Measurements from ENCODE around the gene MIA. TPM values are rescaled to one million over a fixed set of nuclear protein-coding genes. Genes with fewer than 3 reads are reported as not detected.

The MIA gene
- polyA plus RNA-seq, 1 donor from 2014 or later = 1.8 TPM

DNA sequence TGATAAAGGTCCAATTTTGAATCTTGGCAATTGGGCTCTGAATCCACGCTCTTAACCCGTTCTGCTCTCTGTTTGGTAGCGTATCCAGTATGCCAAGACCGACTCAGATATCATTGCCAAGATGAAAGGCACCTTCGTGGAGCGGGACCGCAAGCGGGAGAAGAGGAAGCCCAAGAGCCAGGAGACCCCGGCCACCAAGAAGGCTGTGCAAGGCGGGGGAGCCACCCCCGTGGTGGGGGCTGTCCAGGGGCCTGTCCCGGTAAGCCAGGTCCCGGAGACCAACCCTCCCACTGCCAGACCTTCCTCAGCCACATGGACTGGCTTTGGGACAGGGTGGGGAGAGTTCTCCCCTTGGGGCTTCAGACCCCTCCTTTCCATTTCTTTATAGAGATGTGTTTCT lies 16.0 kb upstream of the MIA start:
- TF ChIP-seq, protein P1, sequence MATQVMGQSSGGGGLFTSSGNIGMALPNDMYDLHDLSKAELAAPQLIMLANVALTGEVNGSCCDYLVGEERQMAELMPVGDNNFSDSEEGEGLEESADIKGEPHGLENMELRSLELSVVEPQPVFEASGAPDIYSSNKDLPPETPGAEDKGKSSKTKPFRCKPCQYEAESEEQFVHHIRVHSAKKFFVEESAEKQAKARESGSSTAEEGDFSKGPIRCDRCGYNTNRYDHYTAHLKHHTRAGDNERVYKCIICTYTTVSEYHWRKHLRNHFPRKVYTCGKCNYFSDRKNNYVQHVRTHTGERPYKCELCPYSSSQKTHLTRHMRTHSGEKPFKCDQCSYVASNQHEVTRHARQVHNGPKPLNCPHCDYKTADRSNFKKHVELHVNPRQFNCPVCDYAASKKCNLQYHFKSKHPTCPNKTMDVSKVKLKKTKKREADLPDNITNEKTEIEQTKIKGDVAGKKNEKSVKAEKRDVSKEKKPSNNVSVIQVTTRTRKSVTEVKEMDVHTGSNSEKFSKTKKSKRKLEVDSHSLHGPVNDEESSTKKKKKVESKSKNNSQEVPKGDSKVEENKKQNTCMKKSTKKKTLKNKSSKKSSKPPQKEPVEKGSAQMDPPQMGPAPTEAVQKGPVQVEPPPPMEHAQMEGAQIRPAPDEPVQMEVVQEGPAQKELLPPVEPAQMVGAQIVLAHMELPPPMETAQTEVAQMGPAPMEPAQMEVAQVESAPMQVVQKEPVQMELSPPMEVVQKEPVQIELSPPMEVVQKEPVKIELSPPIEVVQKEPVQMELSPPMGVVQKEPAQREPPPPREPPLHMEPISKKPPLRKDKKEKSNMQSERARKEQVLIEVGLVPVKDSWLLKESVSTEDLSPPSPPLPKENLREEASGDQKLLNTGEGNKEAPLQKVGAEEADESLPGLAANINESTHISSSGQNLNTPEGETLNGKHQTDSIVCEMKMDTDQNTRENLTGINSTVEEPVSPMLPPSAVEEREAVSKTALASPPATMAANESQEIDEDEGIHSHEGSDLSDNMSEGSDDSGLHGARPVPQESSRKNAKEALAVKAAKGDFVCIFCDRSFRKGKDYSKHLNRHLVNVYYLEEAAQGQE (IDR thresholded peaks at IDR 0.05; ENCODE audit: borderline replicate concordance) = no peak
- no peak for TF ChIP-seq EP300 (conservative IDR thresholded peaks at IDR 0.05; ENCODE audit: poor library complexity, severe bottlenecking)
- no peak for TF ChIP-seq EZH2 (IDR thresholded peaks at IDR 0.05; ENCODE audit: borderline replicate concordance, insufficient read depth, low read length, poor library complexity, severe bottlenecking)
- TF ChIP-seq RAD21 (conservative IDR thresholded peaks at IDR 0.05) = no peak
- TF ChIP-seq, protein P2, sequence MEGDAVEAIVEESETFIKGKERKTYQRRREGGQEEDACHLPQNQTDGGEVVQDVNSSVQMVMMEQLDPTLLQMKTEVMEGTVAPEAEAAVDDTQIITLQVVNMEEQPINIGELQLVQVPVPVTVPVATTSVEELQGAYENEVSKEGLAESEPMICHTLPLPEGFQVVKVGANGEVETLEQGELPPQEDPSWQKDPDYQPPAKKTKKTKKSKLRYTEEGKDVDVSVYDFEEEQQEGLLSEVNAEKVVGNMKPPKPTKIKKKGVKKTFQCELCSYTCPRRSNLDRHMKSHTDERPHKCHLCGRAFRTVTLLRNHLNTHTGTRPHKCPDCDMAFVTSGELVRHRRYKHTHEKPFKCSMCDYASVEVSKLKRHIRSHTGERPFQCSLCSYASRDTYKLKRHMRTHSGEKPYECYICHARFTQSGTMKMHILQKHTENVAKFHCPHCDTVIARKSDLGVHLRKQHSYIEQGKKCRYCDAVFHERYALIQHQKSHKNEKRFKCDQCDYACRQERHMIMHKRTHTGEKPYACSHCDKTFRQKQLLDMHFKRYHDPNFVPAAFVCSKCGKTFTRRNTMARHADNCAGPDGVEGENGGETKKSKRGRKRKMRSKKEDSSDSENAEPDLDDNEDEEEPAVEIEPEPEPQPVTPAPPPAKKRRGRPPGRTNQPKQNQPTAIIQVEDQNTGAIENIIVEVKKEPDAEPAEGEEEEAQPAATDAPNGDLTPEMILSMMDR (IDR thresholded peaks at IDR 0.05; ENCODE audit: poor library complexity, severe bottlenecking) = no peak
- TF ChIP-seq SMC3 (conservative IDR thresholded peaks at IDR 0.05; ENCODE audit: poor library complexity) = no peak
- no peak for TF ChIP-seq POLR2AphosphoS5 (IDR thresholded peaks at IDR 0.05)
- TF ChIP-seq MXI1 (conservative IDR thresholded peaks at IDR 0.05; ENCODE audit: poor library complexity, severe bottlenecking) = no peak
- TF ChIP-seq TAF1 (IDR thresholded peaks at IDR 0.05; ENCODE audit: low read depth) = no peak
- H3F3A ChIP-seq (ENCODE audit: insufficient read depth, low read length, poor library complexity, severe bottlenecking) = no peaks in the 10 kb centered on the region
- H3K9me2 ChIP-seq (ENCODE audit: insufficient read depth, low read length) = no peaks in the 10 kb centered on the region
- no peak overlapping the region for H3K4me2 ChIP-seq (ENCODE audit: low read length)
- no peaks in the 10 kb centered on the region for H3K36me3 ChIP-seq (ENCODE audit: insufficient read depth, low read length)
- H3K27me3 ChIP-seq (ENCODE audit: insufficient read depth, low read depth, low read length) = no peaks in the 10 kb centered on the region
- no peak overlapping the region for H2AFZ ChIP-seq (ENCODE audit: low read depth, low read length)
- H3K4me3 ChIP-seq (ENCODE audit: low read length) = no peak overlapping the region
- no peak overlapping the region for H3K9ac ChIP-seq (ENCODE audit: low read length)
- H3K79me2 ChIP-seq (replicated peaks; ENCODE audit: insufficient read depth, low read length) = peaks cover 17% of the 10 kb centered on the region
- H4K20me1 ChIP-seq (ENCODE audit: insufficient read depth) = no peaks in the 10 kb centered on the region
- no peak overlapping the region for H3K27ac ChIP-seq (ENCODE audit: low read length)
- H3K9me3 ChIP-seq (ENCODE audit: low read length) = no peaks in the 10 kb centered on the region

DNA sequence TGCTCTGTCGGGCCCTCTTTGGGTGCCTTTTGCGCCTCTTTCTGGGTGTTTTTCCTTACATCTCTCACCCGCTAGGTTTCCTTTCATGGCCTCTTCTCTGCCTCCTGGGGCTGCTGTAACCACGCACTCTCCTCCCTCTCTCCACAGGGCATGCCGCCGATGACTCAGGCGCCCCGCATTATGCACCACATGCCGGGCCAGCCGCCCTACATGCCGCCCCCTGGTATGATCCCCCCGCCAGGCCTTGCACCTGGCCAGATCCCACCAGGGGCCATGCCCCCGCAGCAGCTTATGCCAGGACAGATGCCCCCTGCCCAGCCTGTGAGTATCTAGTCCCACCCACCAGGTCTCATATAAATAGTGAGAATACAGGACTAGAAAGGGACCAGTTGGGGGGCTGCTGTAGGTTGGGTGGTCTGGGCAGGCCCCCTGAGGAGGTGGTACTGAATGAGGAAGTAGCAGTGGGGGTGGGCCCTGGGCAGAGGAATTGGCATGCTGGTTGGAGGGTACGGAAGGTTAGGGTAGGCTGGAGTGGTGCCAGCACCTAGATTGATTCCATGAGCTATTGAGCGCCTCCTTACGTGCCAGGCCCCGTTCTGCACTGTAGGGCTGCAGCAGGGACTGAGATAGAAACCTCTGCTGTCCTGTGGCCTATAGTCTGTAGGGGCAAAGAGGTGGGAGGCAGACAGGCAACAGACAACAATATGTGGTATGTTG lies 12.4 kb upstream of the MIA start:
- Histone ChIP-seq H3K27ac (ENCODE audit: low read length) (no peak overlapping the region), H3K9me3 (ENCODE audit: low read length) (no peaks in the 10 kb centered on the region), H4K20me1 (ENCODE audit: insufficient read depth) (no peaks in the 10 kb centered on the region), H3K9ac (ENCODE audit: low read length) (no peak overlapping the region), H2AFZ (ENCODE audit: low read depth, low read length) (no peak overlapping the region), H3K79me2 (replicated peaks; ENCODE audit: insufficient read depth, low read length) (no peaks in the 10 kb centered on the region), H3K36me3 (ENCODE audit: insufficient read depth, low read length) (no peaks in the 10 kb centered on the region), H3K27me3 (ENCODE audit: insufficient read depth, low read depth, low read length) (no peaks in the 10 kb centered on the region), H3K4me3 (ENCODE audit: low read length) (no peak overlapping the region), H3F3A (ENCODE audit: insufficient read depth, low read length, poor library complexity, severe bottlenecking) (no peaks in the 10 kb centered on the region), H3K9me2 (ENCODE audit: insufficient read depth, low read length) (no peaks in the 10 kb centered on the region), H3K4me2 (ENCODE audit: low read length) (no peak overlapping the region)
- TF ChIP-seq, protein P1 (IDR thresholded peaks at IDR 0.05; ENCODE audit: borderline replicate concordance) = no peak
- TF ChIP-seq, protein P2 (IDR thresholded peaks at IDR 0.05; ENCODE audit: poor library complexity, severe bottlenecking) = no peak
- TF ChIP-seq EP300 (conservative IDR thresholded peaks at IDR 0.05; ENCODE audit: poor library complexity, severe bottlenecking) = no peak
- no peak for TF ChIP-seq EZH2 (IDR thresholded peaks at IDR 0.05; ENCODE audit: borderline replicate concordance, insufficient read depth, low read length, poor library complexity, severe bottlenecking)
- TF ChIP-seq RAD21 (conservative IDR thresholded peaks at IDR 0.05) = no peak
- TF ChIP-seq MXI1 (conservative IDR thresholded peaks at IDR 0.05; ENCODE audit: poor library complexity, severe bottlenecking) = no peak
- TF ChIP-seq SMC3 (conservative IDR thresholded peaks at IDR 0.05; ENCODE audit: poor library complexity) = no peak
- TF ChIP-seq POLR2AphosphoS5 (IDR thresholded peaks at IDR 0.05) = no peak
- TF ChIP-seq TAF1 (IDR thresholded peaks at IDR 0.05; ENCODE audit: low read depth) = no peak
